SIG-M5 (cell line): Measurements from ENCODE around the gene RFX6.

ENCODE experiments used
- DNase-seq: peaks from one replicate; lab custom pipeline; 2025; lab: John Stamatoyannopoulos, UW

The RFX6 gene

GRCh38 chr6:116973976-116974375 is 96.9 kb downstream of the RFX6 start:
- DNase-seq, result no peak

- no peak for DNase-seq
These were observed 97.7 kb downstream of the RFX6 start for GRCh38 chr6:116974526-116975316.

GRCh38 chr6:116975600-116975999 is 98.6 kb downstream of the RFX6 start:
- no peak for DNase-seq

- no peak for DNase-seq
These were observed 102.5 kb downstream of the RFX6 start for GRCh38 chr6:116979560-116979959.
